ENCODE data around the gene PRELID1.

DNA sequence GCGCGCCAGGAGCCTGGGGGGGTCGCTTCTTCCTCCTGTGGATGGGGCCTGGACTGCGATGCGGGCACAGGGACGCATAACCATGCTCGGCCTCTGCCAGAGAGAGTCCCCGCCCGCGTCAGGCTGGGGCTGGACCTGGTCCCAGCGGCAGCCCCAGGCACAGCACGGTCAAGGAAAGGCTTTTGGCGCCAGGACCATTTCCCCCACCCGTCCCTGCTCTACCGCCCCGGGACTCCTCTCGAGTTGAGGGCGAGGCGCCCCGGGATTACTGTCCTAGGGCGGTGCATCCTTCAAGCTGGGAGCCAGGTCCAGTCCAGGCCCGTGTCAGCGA is 7.8 kb downstream of the PRELID1 start:
- TF ChIP-seq, protein P1, sequence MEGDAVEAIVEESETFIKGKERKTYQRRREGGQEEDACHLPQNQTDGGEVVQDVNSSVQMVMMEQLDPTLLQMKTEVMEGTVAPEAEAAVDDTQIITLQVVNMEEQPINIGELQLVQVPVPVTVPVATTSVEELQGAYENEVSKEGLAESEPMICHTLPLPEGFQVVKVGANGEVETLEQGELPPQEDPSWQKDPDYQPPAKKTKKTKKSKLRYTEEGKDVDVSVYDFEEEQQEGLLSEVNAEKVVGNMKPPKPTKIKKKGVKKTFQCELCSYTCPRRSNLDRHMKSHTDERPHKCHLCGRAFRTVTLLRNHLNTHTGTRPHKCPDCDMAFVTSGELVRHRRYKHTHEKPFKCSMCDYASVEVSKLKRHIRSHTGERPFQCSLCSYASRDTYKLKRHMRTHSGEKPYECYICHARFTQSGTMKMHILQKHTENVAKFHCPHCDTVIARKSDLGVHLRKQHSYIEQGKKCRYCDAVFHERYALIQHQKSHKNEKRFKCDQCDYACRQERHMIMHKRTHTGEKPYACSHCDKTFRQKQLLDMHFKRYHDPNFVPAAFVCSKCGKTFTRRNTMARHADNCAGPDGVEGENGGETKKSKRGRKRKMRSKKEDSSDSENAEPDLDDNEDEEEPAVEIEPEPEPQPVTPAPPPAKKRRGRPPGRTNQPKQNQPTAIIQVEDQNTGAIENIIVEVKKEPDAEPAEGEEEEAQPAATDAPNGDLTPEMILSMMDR (conservative IDR thresholded peaks at IDR 0.05 in 1 of 2, IDR thresholded peaks at IDR 0.05 in 1 of 2; ENCODE audit: extremely low read depth in 1 of 2, insufficient read depth in 1 of 2, low read depth in 1 of 2, low read length in 2 of 2): no peak
- no peak for TF ChIP-seq EZH2 (IDR thresholded peaks at IDR 0.05; ENCODE audit: borderline replicate concordance, low read length)

Data from mammary epithelial cell (primary cell).